CD4-positive, alpha-beta T cell treated with Interleukin-6 for 4 hours (primary cell): ENCODE results near the gene GGA3.
A peak's percentile ranks its signal among the peaks of the same experiment; 100 is the strongest.
"Not testable (repeated sequence)": the region's sequence is repeated elsewhere in the genome, so short reads cannot be mapped to it uniquely, and the experiment has no call there.

Experiments
- DNase-seq: peaks from one replicate; pipeline ENCODE4 v3.0.0-alpha.2; 2020; ENCODE audit warnings: mixed read lengths

GGA3 gene

DNA sequence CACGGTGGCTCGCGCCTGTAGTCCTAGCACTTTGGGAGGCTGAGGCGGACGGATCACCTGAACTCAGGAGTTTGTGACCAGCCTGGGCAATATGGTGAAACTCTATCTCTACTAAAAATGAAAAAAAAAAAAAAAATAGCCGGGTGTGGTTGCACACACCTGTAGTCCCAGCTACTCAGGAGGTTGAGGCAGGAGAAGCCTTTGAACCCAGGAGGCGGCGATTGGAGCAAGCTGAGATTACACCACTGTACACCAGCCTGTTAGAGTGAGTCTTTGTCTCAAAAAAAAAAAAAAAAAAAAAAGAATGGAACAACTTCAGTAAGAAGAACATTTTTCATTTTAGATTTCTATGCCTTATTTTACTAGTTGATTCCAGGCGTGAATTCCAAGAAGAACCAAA is 53.2 kb downstream of the GGA3 start:
- DNase-seq, result no peak

DNA sequence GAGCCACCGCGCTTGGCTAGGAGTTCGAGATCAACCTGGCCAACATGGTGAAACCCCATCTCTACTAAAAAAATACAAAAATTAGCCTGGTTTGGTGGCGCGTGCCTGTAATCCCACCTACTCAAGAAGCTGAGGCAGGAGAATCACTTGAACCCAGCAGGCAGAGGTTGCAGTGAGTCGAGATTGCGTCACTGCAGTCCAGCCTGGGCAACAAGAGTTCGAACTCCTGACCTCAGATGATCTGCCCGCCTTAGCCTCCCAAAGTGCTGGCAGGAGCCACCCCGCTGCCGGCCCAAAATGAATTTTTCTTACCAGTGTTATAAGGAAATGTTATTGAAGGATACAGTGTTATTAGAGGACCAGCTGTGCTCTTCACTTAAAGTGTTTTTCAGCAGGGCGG is 53.6 kb downstream of the GGA3 start:
- DNase-seq, result no peak

DNA sequence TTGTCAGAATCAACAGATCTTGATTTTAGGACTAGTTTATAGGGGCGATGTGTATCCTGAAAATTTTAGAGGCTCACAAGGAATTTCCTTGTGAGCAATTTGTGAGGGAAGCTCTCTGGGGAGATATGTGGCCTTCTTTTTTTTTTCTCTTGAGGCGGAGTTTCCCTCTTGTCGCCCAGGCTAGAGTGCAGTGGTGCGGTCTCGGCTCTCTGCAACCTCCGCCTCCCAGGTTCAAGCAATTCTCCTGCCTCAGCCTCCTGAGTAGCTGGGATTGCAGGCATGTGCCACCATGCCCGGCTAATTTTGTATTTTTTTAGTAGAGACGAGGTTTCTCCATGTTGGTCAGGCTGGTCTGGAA is 54.4 kb downstream of the GGA3 start:
- not testable (repeated sequence) for DNase-seq

DNA sequence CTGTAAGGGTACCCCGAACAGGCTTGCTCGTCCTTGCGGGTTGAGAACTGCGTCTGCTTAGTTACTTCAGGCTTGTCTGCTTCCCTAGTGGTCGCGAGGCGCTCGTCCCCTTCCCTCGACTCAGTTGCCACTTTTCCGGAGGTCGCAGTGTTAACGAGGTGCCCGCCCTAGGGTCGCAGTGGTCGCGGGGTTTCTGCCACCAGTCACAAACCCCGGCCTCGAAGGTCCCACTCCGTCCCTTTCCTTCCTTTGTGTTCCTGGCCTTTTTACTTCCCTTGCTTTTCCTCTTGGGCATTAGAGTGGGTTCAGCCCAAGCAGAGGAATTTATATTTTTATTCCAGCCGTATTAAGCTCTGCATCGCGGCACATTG is 55.6 kb downstream of the GGA3 start:
- DNase-seq, result no peak

DNA sequence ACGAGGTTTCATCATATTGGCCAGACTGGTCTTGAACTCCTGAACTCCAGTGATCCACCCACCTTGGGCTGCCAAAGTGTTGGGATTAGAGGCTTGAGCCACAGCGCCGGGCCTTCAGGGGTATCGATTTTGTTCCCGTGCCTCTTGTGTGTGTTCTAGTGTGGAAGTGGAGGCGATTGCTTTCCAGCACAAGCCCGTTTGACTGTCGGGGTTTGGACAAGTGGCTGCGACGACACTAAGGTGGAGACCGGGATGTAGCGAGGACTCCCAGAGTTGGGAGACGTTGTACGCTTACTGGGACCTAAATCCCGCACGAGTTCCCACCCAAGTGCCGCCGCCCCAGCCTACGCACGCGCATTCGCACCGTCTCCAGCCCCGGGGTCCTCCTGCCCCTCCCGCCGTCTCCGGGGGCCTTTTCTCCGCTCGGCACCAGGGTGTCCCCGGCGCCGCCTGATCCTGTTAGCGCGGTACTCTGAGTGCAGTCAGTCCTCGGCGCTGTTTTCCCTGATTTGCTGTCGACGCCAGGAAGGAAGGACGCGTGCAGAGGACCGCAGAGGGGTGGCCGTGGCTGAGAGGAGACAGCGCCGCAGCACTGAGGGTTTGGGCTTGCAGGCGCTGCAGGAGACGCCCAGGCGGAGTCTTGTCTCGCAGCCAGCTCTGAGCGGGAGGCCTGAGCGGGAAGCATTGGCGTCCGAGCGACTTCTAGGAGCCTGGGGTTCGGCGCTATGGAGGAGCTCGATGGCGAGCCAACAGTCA is 56.2 kb downstream of the GGA3 start, which contains the start of gene NUP85:
Gene NUP85, plus strand, starts transcription at position 643 of the 756 bp plus-strand sequence. Its CDS starts 83 bp downstream, at position 726.
- DNase-seq, result peak; percentile 94

DNA sequence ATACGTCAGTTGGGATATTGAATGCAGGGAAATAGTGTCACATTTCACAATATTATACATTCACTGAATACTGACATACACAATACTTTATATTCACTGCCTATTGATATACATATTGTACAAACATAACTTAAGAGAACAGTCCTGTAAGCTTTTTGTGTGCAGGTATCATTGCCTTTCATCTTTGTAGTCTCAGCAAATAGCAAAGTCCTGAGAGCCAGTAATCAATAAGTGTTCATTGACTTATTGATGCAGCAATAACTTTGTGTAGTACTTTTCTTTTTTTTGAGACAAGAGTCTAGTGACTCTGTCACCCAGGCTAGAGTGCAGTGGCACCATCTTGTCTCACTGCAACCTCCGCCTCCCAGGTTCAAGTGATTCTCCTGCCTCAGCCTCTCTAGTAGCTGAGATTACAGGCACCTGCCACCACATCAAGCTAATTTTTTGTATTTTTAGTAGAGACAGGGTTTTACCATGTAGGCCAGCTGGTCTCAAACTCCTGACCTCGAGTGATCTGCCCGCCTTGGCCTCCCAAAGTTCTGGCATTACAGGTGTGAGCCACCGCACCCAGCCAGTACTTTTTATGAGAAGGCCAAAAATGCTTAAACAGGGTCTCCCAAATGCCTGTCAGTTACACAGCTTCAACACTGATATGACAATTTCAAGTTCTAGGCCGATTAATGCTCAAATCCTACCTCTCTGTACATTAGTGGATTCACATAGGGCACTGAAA is 61.4 kb downstream of the GGA3 start:
- DNase-seq, result no peak

DNA sequence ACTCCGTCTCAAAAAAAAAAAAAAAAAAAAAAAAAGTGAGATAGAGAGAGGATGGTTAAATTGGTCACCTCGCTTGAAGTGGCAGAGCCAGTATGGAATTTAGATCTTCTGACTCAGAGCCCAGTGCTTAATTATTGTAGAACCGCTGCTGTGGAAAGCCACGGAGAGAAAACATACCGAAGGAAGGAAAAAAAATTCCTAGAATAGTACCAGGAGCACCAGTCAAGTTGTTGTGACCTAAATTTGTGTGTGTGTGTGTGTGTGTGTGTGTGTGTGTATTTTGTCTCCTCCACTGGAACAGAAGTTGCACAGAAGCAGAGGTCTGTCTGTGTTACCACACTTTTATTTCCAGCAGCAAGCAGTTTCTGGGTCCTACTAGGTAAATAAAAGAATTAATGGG is 66.5 kb downstream of the GGA3 start:
- DNase-seq, result no peak

DNA sequence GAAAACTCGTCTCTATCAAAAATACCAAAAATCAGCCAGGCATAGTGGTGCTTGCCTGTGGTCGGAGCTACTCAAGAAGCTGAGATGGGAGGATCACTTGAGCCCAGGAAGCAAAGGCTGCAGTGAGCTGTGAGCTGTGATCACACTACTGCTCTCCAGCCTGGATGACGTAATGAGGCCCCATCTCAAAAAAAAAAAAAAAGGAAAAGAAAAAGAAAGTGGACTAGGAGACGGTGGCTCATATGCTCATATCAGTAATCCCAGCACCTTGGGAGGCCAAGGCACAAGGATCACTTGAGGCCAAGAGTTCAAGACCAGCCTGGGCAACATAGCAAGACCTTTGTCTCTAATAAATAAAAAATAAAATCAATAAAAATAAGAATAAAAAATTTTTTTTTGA is 69.8 kb downstream of the GGA3 start:
- no peak for DNase-seq

DNA sequence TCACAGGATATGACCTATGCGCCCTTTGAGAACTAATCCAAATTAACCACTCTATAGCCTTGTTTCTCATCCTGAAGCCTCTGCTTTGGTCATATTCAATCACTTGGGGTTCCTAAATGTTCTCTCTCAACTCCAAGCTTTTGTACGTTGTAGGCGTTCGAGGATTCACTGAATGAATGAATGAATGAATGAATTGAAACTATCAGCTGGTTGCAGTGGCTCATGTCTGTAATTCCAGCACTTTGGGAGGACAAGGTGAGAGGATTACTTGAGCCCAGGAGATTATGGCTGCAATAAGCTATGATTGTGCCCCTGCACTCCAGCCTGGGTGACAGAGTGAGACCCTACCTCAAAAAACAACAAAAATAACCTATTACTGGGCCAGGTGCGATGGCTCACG is 72.8 kb downstream of the GGA3 start:
- no peak for DNase-seq
